SK-N-SH treated with all-trans-retinoic acid at 6 μM for 48 hours (cell line): ENCODE data around the gene MT1E.
A peak's percentile ranks its signal among the peaks of the same experiment; 100 is the strongest.

Experiments used
- ARNTL ChIP-seq: fragments of 450-650 bp; formaldehyde crosslinking; IDR thresholded peaks from 2 replicates; pipeline ENCODE4 v1.5.0; 2020; ENCODE audit warnings: low read depth, mild to moderate bottlenecking, moderate library complexity, borderline replicate concordance
- RARB ChIP-seq: fragments of 250-450 bp; sonication (Bioruptor Pico); IDR thresholded peaks from 2 replicates; pipeline ENCODE4 v1.8.0; 2021; ENCODE audit warnings: mild to moderate bottlenecking, moderate library complexity
- TCF4 ChIP-seq: fragments of 250-450 bp; sonication (Bioruptor Pico); IDR thresholded peaks from 2 replicates; pipeline ENCODE4 v1.8.0; 2021; ENCODE audit warnings: mild to moderate bottlenecking, moderate library complexity, borderline replicate concordance
- TOX ChIP-seq: fragments of 250-450 bp; sonication (Bioruptor Pico); IDR thresholded peaks from 2 replicates; pipeline ENCODE4 v1.8.0; 2021; ENCODE audit warnings: mild to moderate bottlenecking, moderate library complexity, borderline replicate concordance
- ZC3H10 ChIP-seq: fragments of 250-450 bp; sonication (Bioruptor Pico); IDR thresholded peaks from 2 replicates; pipeline ENCODE4 v1.5.1; 2021; ENCODE audit warnings: mild to moderate bottlenecking, moderate library complexity
- ZFP3 ChIP-seq: fragments of 250-450 bp; sonication (Bioruptor Pico); IDR thresholded peaks from 2 replicates; pipeline ENCODE4 v1.5.0; 2020; ENCODE audit warnings: mild to moderate bottlenecking, moderate library complexity
- ZFP30 ChIP-seq: fragments of 450-650 bp; formaldehyde crosslinking; IDR thresholded peaks from 2 replicates; pipeline ENCODE4 v1.5.0; 2022; ENCODE audit warnings: mild to moderate bottlenecking, moderate library complexity
- ZNF565 ChIP-seq: fragments of 450-650 bp; formaldehyde crosslinking; conservative IDR thresholded peaks from 2 replicates; pipeline ENCODE4 v1.5.0; 2020; ENCODE audit warnings: low read depth, mild to moderate bottlenecking, moderate library complexity
- ZNF70 ChIP-seq: fragments of 450-650 bp; formaldehyde crosslinking; IDR thresholded peaks from 2 replicates; pipeline ENCODE4 v1.5.0; 2020; ENCODE audit warnings: mild to moderate bottlenecking, moderate library complexity
- ZNF8 ChIP-seq: fragments of 450-650 bp; formaldehyde crosslinking; IDR thresholded peaks from 2 replicates; pipeline ENCODE4 v1.5.0; 2020; ENCODE audit warnings: mild to moderate bottlenecking, moderate library complexity
- TF ChIP-seq, protein P1 (sequence below): fragments of 250-450 bp; sonication (Bioruptor Pico); IDR thresholded peaks from 2 replicates; pipeline ENCODE4 v1.5.0; 2020; ENCODE audit warnings: mild to moderate bottlenecking, moderate library complexity
- TF ChIP-seq, protein P2 (sequence below): fragments of 250-450 bp; sonication (Bioruptor Pico); IDR thresholded peaks from 2 replicates; pipeline ENCODE4 v1.5.1; 2020; ENCODE audit warnings: low read depth, mild to moderate bottlenecking, moderate library complexity
- TF ChIP-seq, protein P3 (sequence below): fragments of 250-450 bp; sonication (Bioruptor Pico); IDR thresholded peaks from 2 replicates; pipeline ENCODE4 v1.5.1; 2021; ENCODE audit warnings: mild to moderate bottlenecking, moderate library complexity
- TF ChIP-seq, protein P4 (sequence below): fragments of 250-450 bp; sonication (Bioruptor Pico); IDR thresholded peaks from 2 replicates; pipeline ENCODE4 v1.8.0; 2020; ENCODE audit warnings: mild to moderate bottlenecking, moderate library complexity, borderline replicate concordance

DNA sequence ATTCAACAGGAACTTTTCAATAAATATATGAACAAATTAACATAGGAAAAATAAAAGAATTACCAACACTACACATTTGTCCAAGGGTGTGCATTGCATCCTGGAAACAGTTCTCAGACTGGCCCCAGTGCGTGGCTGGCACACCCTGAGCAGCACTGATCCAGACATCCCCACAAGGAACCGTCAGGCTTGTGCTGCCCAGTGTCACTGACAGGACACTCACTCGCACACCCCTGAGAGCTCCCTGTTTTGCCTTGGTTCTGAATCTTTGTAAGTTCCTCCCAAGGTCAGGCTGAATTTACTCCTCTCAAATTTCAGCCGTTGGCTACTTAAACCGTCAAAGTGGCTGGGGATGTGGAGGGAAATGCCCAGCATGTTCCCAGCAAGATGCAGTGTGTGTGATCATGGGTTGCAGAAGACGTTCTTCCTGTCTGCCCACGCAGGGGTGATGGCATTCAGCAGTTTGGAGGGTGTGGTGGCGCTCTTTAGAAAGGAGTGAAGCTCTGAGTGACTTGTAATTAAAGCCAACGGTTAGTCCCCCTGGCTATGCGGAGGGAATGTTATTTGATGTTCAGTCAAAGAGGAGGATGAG, 15.5 kb upstream of the MT1E start:
- TF ChIP-seq ZNF8 (CRISPR knock-in tag) = no peak
- no peak for TF ChIP-seq ARNTL (CRISPR knock-in tag)
- TF ChIP-seq, protein P1, sequence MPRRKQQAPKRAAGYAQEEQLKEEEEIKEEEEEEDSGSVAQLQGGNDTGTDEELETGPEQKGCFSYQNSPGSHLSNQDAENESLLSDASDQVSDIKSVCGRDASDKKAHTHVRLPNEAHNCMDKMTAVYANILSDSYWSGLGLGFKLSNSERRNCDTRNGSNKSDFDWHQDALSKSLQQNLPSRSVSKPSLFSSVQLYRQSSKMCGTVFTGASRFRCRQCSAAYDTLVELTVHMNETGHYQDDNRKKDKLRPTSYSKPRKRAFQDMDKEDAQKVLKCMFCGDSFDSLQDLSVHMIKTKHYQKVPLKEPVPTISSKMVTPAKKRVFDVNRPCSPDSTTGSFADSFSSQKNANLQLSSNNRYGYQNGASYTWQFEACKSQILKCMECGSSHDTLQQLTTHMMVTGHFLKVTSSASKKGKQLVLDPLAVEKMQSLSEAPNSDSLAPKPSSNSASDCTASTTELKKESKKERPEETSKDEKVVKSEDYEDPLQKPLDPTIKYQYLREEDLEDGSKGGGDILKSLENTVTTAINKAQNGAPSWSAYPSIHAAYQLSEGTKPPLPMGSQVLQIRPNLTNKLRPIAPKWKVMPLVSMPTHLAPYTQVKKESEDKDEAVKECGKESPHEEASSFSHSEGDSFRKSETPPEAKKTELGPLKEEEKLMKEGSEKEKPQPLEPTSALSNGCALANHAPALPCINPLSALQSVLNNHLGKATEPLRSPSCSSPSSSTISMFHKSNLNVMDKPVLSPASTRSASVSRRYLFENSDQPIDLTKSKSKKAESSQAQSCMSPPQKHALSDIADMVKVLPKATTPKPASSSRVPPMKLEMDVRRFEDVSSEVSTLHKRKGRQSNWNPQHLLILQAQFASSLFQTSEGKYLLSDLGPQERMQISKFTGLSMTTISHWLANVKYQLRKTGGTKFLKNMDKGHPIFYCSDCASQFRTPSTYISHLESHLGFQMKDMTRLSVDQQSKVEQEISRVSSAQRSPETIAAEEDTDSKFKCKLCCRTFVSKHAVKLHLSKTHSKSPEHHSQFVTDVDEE (CRISPR knock-in tag) = no peak
- TF ChIP-seq, protein P2, sequence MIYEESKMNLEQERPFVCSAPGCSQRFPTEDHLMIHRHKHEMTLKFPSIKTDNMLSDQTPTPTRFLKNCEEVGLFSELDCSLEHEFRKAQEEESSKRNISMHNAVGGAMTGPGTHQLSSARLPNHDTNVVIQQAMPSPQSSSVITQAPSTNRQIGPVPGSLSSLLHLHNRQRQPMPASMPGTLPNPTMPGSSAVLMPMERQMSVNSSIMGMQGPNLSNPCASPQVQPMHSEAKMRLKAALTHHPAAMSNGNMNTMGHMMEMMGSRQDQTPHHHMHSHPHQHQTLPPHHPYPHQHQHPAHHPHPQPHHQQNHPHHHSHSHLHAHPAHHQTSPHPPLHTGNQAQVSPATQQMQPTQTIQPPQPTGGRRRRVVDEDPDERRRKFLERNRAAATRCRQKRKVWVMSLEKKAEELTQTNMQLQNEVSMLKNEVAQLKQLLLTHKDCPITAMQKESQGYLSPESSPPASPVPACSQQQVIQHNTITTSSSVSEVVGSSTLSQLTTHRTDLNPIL (CRISPR knock-in tag) = no peak
- no peak for TF ChIP-seq TOX
- TF ChIP-seq ZC3H10 (CRISPR knock-in tag) = no peak
- TF ChIP-seq ZNF70 (CRISPR knock-in tag) = no peak
- TF ChIP-seq RARB (CRISPR knock-in tag) = no peak
- no peak for TF ChIP-seq ZNF565 (CRISPR knock-in tag)
- TF ChIP-seq, protein P3, sequence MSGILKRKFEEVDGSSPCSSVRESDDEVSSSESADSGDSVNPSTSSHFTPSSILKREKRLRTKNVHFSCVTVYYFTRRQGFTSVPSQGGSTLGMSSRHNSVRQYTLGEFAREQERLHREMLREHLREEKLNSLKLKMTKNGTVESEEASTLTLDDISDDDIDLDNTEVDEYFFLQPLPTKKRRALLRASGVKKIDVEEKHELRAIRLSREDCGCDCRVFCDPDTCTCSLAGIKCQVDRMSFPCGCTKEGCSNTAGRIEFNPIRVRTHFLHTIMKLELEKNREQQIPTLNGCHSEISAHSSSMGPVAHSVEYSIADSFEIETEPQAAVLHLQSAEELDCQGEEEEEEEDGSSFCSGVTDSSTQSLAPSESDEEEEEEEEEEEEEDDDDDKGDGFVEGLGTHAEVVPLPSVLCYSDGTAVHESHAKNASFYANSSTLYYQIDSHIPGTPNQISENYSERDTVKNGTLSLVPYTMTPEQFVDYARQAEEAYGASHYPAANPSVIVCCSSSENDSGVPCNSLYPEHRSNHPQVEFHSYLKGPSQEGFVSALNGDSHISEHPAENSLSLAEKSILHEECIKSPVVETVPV (CRISPR knock-in tag) = no peak
- TF ChIP-seq, protein P4, sequence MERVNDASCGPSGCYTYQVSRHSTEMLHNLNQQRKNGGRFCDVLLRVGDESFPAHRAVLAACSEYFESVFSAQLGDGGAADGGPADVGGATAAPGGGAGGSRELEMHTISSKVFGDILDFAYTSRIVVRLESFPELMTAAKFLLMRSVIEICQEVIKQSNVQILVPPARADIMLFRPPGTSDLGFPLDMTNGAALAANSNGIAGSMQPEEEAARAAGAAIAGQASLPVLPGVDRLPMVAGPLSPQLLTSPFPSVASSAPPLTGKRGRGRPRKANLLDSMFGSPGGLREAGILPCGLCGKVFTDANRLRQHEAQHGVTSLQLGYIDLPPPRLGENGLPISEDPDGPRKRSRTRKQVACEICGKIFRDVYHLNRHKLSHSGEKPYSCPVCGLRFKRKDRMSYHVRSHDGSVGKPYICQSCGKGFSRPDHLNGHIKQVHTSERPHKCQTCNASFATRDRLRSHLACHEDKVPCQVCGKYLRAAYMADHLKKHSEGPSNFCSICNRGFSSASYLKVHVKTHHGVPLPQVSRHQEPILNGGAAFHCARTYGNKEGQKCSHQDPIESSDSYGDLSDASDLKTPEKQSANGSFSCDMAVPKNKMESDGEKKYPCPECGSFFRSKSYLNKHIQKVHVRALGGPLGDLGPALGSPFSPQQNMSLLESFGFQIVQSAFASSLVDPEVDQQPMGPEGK (CRISPR knock-in tag) = no peak
- TF ChIP-seq TCF4 (CRISPR knock-in tag) = no peak
- TF ChIP-seq ZFP30 = no peak
- TF ChIP-seq ZFP3 (CRISPR knock-in tag) = 0 out of 2 replicates have a peak, but pooled peaks have one; percentile 32
